K562 (cell line): Measurements from ENCODE around the gene AKT1S1. TPM values are rescaled to one million over a fixed set of nuclear protein-coding genes. Genes with fewer than 3 reads are reported as not detected.
A peak's percentile ranks its signal among the peaks of the same experiment; 100 is the strongest.

ENCODE experiments used
- BACH1 ChIP-seq: fragments of 200-800 bp; sonication (Bioruptor generic); IDR thresholded peaks from 2 replicates; pipeline ENCODE4 v1.6.1; 2016; ENCODE audit warnings: missing genetic modification characterization, missing compliant biosample characterization
- BHLHE40 ChIP-seq: IDR thresholded peaks from 2 replicates; pipeline ENCODE4 v1.6.1; 2011; ENCODE audit warnings: low read length, improper control_type of control experiment
- DIDO1 ChIP-seq: fragments of 450-650 bp; IDR thresholded peaks from 2 replicates; pipeline ENCODE4 v1.6.1; 2016; ENCODE audit warnings: low read depth, missing biosample characterization, missing genetic modification characterization
- GATAD2A ChIP-seq: fragments of 450-650 bp; IDR thresholded peaks from 2 replicates; pipeline ENCODE4 v1.6.1; 2017
- JUNB ChIP-seq: fragments of 450-650 bp; formaldehyde crosslinking; conservative IDR thresholded peaks from 2 replicates; pipeline ENCODE4 v1.4.0; 2020; ENCODE audit warnings: mild to moderate bottlenecking
- KAT8 ChIP-seq: fragments of 450-650 bp; IDR thresholded peaks from 2 replicates; pipeline ENCODE4 v1.6.1; 2016; ENCODE audit warnings: low read depth, mild to moderate bottlenecking
- MEIS2 ChIP-seq: fragments of 450-650 bp; IDR thresholded peaks from 2 replicates; pipeline ENCODE4 v1.6.1; 2014; ENCODE audit warnings: mild to moderate bottlenecking; ENCODE audit not compliant: partially characterized antibody
- NFATC3 ChIP-seq: fragments of 450-650 bp; IDR thresholded peaks from 2 replicates; pipeline ENCODE4 v1.6.1; 2017; ENCODE audit warnings: mild to moderate bottlenecking
- NR4A1 ChIP-seq, 2 experiments: fragments of 250-450 bp in 1 of 2; fragments of 450-650 bp in 1 of 2; sonication (Bioruptor Pico) in 1 of 2; IDR thresholded peaks; 2 replicates each; pipeline versions ENCODE4 v1.4.0 to v1.6.1; 2016 to 2020; ENCODE audit warnings: mild to moderate bottlenecking in 2 of 2, missing compliant biosample characterization in 1 of 2, missing genetic modification characterization in 1 of 2, moderate library complexity in 1 of 2
- PCBP2 ChIP-seq: fragments of 200-400 bp; formaldehyde crosslinking; IDR thresholded peaks from 2 replicates; pipeline ENCODE4 v1.6.1; 2018; ENCODE audit warnings: low read length, low read depth, mild to moderate bottlenecking, moderate library complexity; ENCODE audit not compliant: poor library complexity, severe bottlenecking
- PHF8 ChIP-seq: fragments of 200-600 bp; sonication (generic); IDR thresholded peaks from 2 replicates; pipeline ENCODE4 v1.6.1; 2012; ENCODE audit warnings: mixed run types, mild to moderate bottlenecking, inconsistent platforms, low read length, moderate library complexity, borderline replicate concordance
- POLR2A ChIP-seq: fragments of 450-650 bp; conservative IDR thresholded peaks from 2 replicates; pipeline ENCODE4 v1.6.1; 2016
- RNF2 ChIP-seq: sonication (generic); IDR thresholded peaks from 2 replicates; pipeline ENCODE4 v1.6.1; 2016
- RUNX1 ChIP-seq: sonication (generic); IDR thresholded peaks from 2 replicates; pipeline ENCODE4 v1.6.1; 2016; ENCODE audit warnings: antibody characterized with exemption, low read depth
- SMARCE1 ChIP-seq: fragments of 450-650 bp; IDR thresholded peaks from 2 replicates; pipeline ENCODE4 v1.7.1; 2016; ENCODE audit warnings: mild to moderate bottlenecking
- SREBF1 ChIP-seq: fragments of 150-350 bp; IDR thresholded peaks from 2 replicates; pipeline ENCODE4 v1.6.1; 2014; ENCODE audit warnings: antibody characterized with exemption, low read depth, low read length, borderline replicate concordance
- SRF ChIP-seq, 2 experiments: fragments of 250-450, 450-650 bp in 1 of 2; sonication (Bioruptor Pico) in 1 of 2; sonication (generic) in 1 of 2; formaldehyde crosslinking; IDR thresholded peaks; 2 replicates each; pipeline versions ENCODE4 v1.5.0 to v1.5.1; 2020 to 2022; ENCODE audit warnings: mild to moderate bottlenecking in 1 of 2, missing genetic modification reagents in 1 of 2
- ZNF197 ChIP-seq: fragments of 200-800 bp; sonication (Bioruptor generic); IDR thresholded peaks from 2 replicates; pipeline ENCODE4 v1.6.1; 2016; ENCODE audit warnings: low read depth, missing genetic modification characterization, missing compliant biosample characterization
- ZNF253 ChIP-seq: fragments of 250-450 bp; sonication (Bioruptor Pico); conservative IDR thresholded peaks from 2 replicates; pipeline ENCODE4 v1.6.1; 2021; ENCODE audit warnings: mild to moderate bottlenecking
- ZNF695 ChIP-seq: fragments of 450-650 bp; formaldehyde crosslinking; IDR thresholded peaks from 2 replicates; pipeline ENCODE4 v1.4.0; 2020; ENCODE audit warnings: mild to moderate bottlenecking, moderate library complexity
- polyA plus RNA-seq, 8 experiments: library from polyadenylated mRNA; depleted of rRNA in 4 of 8; stranded (reverse) in 5 of 8; unstranded in 3 of 8; fragments of >200 nt; fragmentation: Nextera tagmentation in 2 of 8; fragmentation: Illumina TruSeq in 1 of 8; extraction: Ambion mirVana in 2 of 8; extraction: Trizol in 1 of 8; gene quantifications; 2 replicates each; pipeline versions ENCODE4 v1.2.1 to v1.2.3, GENCODE V29; 2011 to 2014; ENCODE audit warnings: inconsistent platforms in 1 of 8, missing spikeins in 1 of 8
- total RNA-seq, 7 experiments: library from RNA; depleted of rRNA in 6 of 7; stranded (reverse); fragments of >200 nt in 6 of 7; fragmentation: Illumina TruSeq in 2 of 7; extraction: Trizol in 2 of 7; gene quantifications; 2 replicates each; pipeline versions ENCODE4 v1.2.1 to v1.2.3, GENCODE V29; 2011 to 2021; ENCODE audit warnings: low replicate concordance in 1 of 7
- TF ChIP-seq, protein P1 (sequence below): fragments of 250-450 bp; sonication (Bioruptor Pico); IDR thresholded peaks from 2 replicates; pipeline ENCODE4 v1.6.1; 2021; ENCODE audit warnings: mild to moderate bottlenecking
- TF ChIP-seq, protein P2 (sequence below): IDR thresholded peaks from 2 replicates; pipeline ENCODE4 v1.6.1; 2011; ENCODE audit not compliant: insufficient read length; ENCODE audit errors: extremely low read depth
- TF ChIP-seq, protein P3 (sequence below): fragments of 250-450 bp; sonication (Bioruptor Pico); IDR thresholded peaks from 2 replicates; pipeline ENCODE4 v1.8.0; 2022; ENCODE audit warnings: moderate library complexity, mild to moderate bottlenecking, inconsistent platforms
- TF ChIP-seq, protein P4 (sequence below): conservative IDR thresholded peaks from 2 replicates; pipeline ENCODE4 v1.6.1; 2011; ENCODE audit warnings: low read depth, mild to moderate bottlenecking, low read length; ENCODE audit not compliant: control insufficient read depth
- TF ChIP-seq, protein P5 (sequence below): sonication (generic); formaldehyde crosslinking; IDR thresholded peaks from 2 replicates; pipeline ENCODE4 v1.9.0; 2022; ENCODE audit warnings: mild to moderate bottlenecking, missing genetic modification reagents

The AKT1S1 gene
- total and polyA plus RNA-seq, 9 of the 15 experiments (the other 6 are each of a cell fraction or from before 2014, with no cell fraction given), result 1.2 to 50.3 (median 17.1) TPM

DNA sequence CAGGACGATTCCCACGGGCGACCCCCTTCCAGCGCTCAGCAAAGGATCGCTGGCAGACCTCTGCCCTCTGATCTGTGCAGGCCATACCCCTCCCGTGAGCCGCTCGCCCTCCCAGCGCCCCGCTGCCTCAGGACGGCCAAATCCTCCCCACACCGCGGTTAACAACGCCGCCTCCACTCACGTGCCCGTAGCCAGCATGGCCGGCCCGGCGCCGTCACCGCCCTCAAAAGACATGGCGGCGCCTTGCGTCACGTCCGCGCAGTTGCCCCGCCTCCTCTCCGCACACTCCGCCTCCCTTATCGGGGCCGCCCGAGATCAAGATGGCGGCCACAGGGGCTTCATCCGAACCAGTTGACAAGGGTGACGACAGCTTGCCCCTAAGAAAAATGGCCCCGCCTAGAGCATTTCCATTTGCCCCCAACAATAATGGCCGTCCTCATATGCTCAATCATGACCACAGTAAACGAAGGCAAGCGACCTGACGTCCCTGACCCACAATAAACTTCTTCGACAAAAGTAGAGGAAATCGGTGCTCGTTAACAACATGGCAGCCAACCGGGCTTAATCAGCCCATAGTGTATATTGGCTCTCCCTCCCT lies 634 bp downstream of the AKT1S1 start (continued):
- TF ChIP-seq, protein P1, sequence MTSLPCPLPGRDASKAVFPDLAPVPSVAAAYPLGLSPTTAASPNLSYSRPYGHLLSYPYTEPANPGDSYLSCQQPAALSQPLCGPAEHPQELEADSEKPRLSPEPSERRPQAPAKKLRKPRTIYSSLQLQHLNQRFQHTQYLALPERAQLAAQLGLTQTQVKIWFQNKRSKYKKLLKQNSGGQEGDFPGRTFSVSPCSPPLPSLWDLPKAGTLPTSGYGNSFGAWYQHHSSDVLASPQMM (CRISPR knock-in tag), result no peak
- TF ChIP-seq, protein P2, sequence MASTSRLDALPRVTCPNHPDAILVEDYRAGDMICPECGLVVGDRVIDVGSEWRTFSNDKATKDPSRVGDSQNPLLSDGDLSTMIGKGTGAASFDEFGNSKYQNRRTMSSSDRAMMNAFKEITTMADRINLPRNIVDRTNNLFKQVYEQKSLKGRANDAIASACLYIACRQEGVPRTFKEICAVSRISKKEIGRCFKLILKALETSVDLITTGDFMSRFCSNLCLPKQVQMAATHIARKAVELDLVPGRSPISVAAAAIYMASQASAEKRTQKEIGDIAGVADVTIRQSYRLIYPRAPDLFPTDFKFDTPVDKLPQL, result no peak
- TF ChIP-seq RNF2 (no peak; the same call in 1 of the 2 replicates), JUNB (CRISPR knock-in tag) (no peak), ZNF253 (CRISPR knock-in tag) (no peak), DIDO1 (peak; percentile 2), NR4A1 (CRISPR knock-in tag; IDR thresholded peaks at IDR 0.05) (no peak; the same call in 1 of the 2 replicates), NR4A1 (tag; IDR thresholded peaks at IDR 0.05) (peak; percentile 43; the same call in 1 of the 2 replicates), SMARCE1 (no peak), RUNX1 (peak; percentile 72; the same call in 1 of the 2 replicates), KAT8 (no peak), PHF8 (peak; percentile 52; the same call in 1 of the 2 replicates), POLR2A (peak; percentile 44), ZNF695 (CRISPR knock-in tag) (no peak), MEIS2 (peak; percentile 95), BHLHE40 (peak; percentile 87), ZNF197 (CRISPR knock-in tag) (peak; percentile 96), SRF (CRISPR knock-in tag; IDR thresholded peaks at IDR 0.05) (peak in 1 of 2 experiments; percentile 70; a peak in 1 of 4 replicates), GATAD2A (peak; percentile 60; the same call in 1 of the 2 replicates), NFATC3 (peak; percentile 63; the same call in 1 of the 2 replicates), BACH1 (tag) (peak; percentile 93; the same call in 1 of the 2 replicates), PCBP2 (no peak), SREBF1 (no peak)
- TF ChIP-seq, protein P3, sequence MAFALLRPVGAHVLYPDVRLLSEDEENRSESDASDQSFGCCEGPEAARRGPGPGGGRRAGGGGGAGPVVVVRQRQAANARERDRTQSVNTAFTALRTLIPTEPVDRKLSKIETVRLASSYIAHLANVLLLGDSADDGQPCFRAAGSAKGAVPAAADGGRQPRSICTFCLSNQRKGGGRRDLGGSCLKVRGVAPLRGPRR (CRISPR knock-in tag), result 0 out of 2 replicates have a peak, but pooled peaks have one; percentile 58
- TF ChIP-seq, protein P4, sequence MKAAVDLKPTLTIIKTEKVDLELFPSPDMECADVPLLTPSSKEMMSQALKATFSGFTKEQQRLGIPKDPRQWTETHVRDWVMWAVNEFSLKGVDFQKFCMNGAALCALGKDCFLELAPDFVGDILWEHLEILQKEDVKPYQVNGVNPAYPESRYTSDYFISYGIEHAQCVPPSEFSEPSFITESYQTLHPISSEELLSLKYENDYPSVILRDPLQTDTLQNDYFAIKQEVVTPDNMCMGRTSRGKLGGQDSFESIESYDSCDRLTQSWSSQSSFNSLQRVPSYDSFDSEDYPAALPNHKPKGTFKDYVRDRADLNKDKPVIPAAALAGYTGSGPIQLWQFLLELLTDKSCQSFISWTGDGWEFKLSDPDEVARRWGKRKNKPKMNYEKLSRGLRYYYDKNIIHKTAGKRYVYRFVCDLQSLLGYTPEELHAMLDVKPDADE, result peak; percentile 80; the same call in 1 of the 2 replicates
- TF ChIP-seq, protein P5, sequence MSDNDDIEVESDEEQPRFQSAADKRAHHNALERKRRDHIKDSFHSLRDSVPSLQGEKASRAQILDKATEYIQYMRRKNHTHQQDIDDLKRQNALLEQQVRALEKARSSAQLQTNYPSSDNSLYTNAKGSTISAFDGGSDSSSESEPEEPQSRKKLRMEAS (CRISPR knock-in tag), result peak; percentile 97
